Liver (tissue), 9 donors: ENCODE results near the gene SP3. TPM values are rescaled to one million over a fixed set of nuclear protein-coding genes. Genes with fewer than 3 reads are reported as not detected.

Source experiments
- DNase-seq: peaks from one replicate; pipeline ENCODE4 v3.0.0-alpha.2; 2017; ENCODE audit warnings: low spot score
- H3K27ac ChIP-seq, 2 donors: one replicate each; pipeline ENCODE4 v1.7.0; 2013; ENCODE audit warnings: inconsistent platforms in 2 of 2, low read length in 2 of 2, control low read depth in 1 of 2, low read depth in 1 of 2, mild to moderate bottlenecking in 1 of 2
- H3K27me3 ChIP-seq, 4 donors: one replicate each; pipeline versions ENCODE4 v1.6.1 to v1.7.0; 2013; ENCODE audit warnings: low read length in 3 of 4, inconsistent platforms in 1 of 4, mild to moderate bottlenecking in 1 of 4, moderate library complexity in 1 of 4; ENCODE audit not compliant: control insufficient read depth in 4 of 4, insufficient read depth in 4 of 4
- H3K36me3 ChIP-seq, 4 donors: one replicate each; pipeline versions ENCODE4 v1.6.1 to v1.7.0; 2013; ENCODE audit warnings: low read length in 3 of 4, mild to moderate bottlenecking in 3 of 4, low read depth in 1 of 4, moderate library complexity in 1 of 4; ENCODE audit not compliant: control insufficient read depth in 4 of 4, insufficient read depth in 3 of 4
- H3K4me1 ChIP-seq, 4 donors: one replicate each; pipeline versions ENCODE4 v1.6.1 to v1.7.0; 2013; ENCODE audit warnings: low read length in 3 of 4, mild to moderate bottlenecking in 3 of 4, moderate library complexity in 1 of 4; ENCODE audit not compliant: control insufficient read depth in 4 of 4, insufficient read depth in 4 of 4
- H3K4me3 ChIP-seq, 3 donors: one replicate each; pipeline versions ENCODE4 v1.6.1 to v1.7.0; 2013; ENCODE audit warnings: low read length in 3 of 3, control low read depth in 1 of 3, low read depth in 1 of 3, mild to moderate bottlenecking in 1 of 3
- H3K9ac ChIP-seq, 2 donors: one replicate each; pipeline ENCODE4 v1.7.0; 2013; ENCODE audit warnings: low read length in 2 of 2, mild to moderate bottlenecking in 2 of 2, moderate library complexity in 2 of 2, control low read depth in 1 of 2, low read depth in 1 of 2
- H3K9me3 ChIP-seq, 4 donors: one replicate each; pipeline versions ENCODE4 v1.6.1 to v1.7.0; 2013; ENCODE audit warnings: low read length in 3 of 4; ENCODE audit not compliant: control insufficient read depth in 4 of 4
- EGR1 ChIP-seq, 2 donors: IDR thresholded peaks; 2 replicates each; pipeline ENCODE4 v1.6.1; 2016 to 2018; ENCODE audit warnings: antibody characterized with exemption in 2 of 2, low read depth in 2 of 2
- FOXA1 ChIP-seq: IDR thresholded peaks from 2 replicates; pipeline ENCODE4 v1.6.1; 2016; ENCODE audit warnings: antibody characterized with exemption
- FOXA2 ChIP-seq: IDR thresholded peaks from 2 replicates; pipeline ENCODE4 v1.6.1; 2016; ENCODE audit warnings: antibody characterized with exemption
- GABPA ChIP-seq, 2 donors: IDR thresholded peaks in 1 of 2; conservative IDR thresholded peaks in 1 of 2; 2 replicates each; pipeline ENCODE4 v1.6.1; 2016; ENCODE audit warnings: antibody characterized with exemption in 2 of 2, mild to moderate bottlenecking in 1 of 2, moderate library complexity in 1 of 2
- HNF4A ChIP-seq, 2 donors: conservative IDR thresholded peaks; 2 replicates each; pipeline ENCODE4 v1.6.1; 2016; ENCODE audit warnings: antibody characterized with exemption in 2 of 2, mild to moderate bottlenecking in 2 of 2
- HNF4G ChIP-seq: IDR thresholded peaks from 2 replicates; pipeline ENCODE4 v1.6.1; 2016; ENCODE audit warnings: antibody characterized with exemption
- JUND ChIP-seq, 2 donors: IDR thresholded peaks; 2 replicates each; pipeline ENCODE4 v1.6.1; 2016; ENCODE audit warnings: antibody characterized with exemption in 2 of 2
- NR2F2 ChIP-seq: IDR thresholded peaks from 2 replicates; pipeline ENCODE4 v1.6.1; 2016; ENCODE audit warnings: antibody characterized with exemption
- RAD21 ChIP-seq, 2 donors: IDR thresholded peaks; 2 replicates each; pipeline ENCODE4 v1.6.1; 2016; ENCODE audit warnings: antibody characterized with exemption in 2 of 2, mild to moderate bottlenecking in 2 of 2
- REST ChIP-seq: IDR thresholded peaks from 2 replicates; pipeline ENCODE4 v1.6.1; 2016; ENCODE audit warnings: antibody characterized with exemption, mild to moderate bottlenecking
- RXRA ChIP-seq, 2 donors: IDR thresholded peaks; 2 replicates each; pipeline ENCODE4 v1.6.1; 2017 to 2018; ENCODE audit warnings: antibody characterized with exemption in 2 of 2, mild to moderate bottlenecking in 1 of 2
- SP1 ChIP-seq: IDR thresholded peaks from 2 replicates; pipeline ENCODE4 v1.6.1; 2018; ENCODE audit warnings: antibody characterized with exemption, mild to moderate bottlenecking
- TAF1 ChIP-seq: conservative IDR thresholded peaks from 2 replicates; pipeline ENCODE4 v1.6.1; 2016; ENCODE audit warnings: antibody characterized with exemption, mild to moderate bottlenecking
- YY1 ChIP-seq: IDR thresholded peaks from 2 replicates; pipeline ENCODE4 v1.6.1; 2016; ENCODE audit warnings: antibody characterized with exemption, mild to moderate bottlenecking
- ZBTB33 ChIP-seq: IDR thresholded peaks from 2 replicates; pipeline ENCODE4 v1.6.1; 2016; ENCODE audit warnings: antibody characterized with exemption
- WGBS: extraction: QIAGEN DNeasy Blood & Tissue Kit; methylation state at CpG from one replicate; pipeline ENCODE4 v1.1.7; 2013; 5-methylcytosine and 5-hydroxymethylcytosine counted together
- polyA plus RNA-seq, 2 donors: library from polyadenylated mRNA; stranded (reverse) in 1 of 2; unstranded in 1 of 2; fragments of 200-250 nt in 1 of 2; fragments of >200 nt in 1 of 2; fragmentation: Nextera tagmentation in 1 of 2; extraction: Ambion mirVana in 1 of 2; gene quantifications; one replicate each; pipeline versions ENCODE4 v1.2.1 to v1.2.3, GENCODE V29; 2013 to 2015
- total RNA-seq, 2 donors: library from RNA; depleted of rRNA; stranded (reverse); fragments of >200 nt; gene quantifications; one replicate each; pipeline ENCODE4 v1.2.3, GENCODE V29; 2014
- TF ChIP-seq, protein P1 (sequence below): fragments of 150-350 bp; IDR thresholded peaks from 2 replicates; pipeline ENCODE4 v1.5.1; 2017; ENCODE audit warnings: improper control_type of control experiment, low read depth, low read length; ENCODE audit not compliant: missing input control
- TF ChIP-seq, protein P2 (sequence below): IDR thresholded peaks from 2 replicates; pipeline ENCODE4 v1.6.1; 2016; ENCODE audit warnings: antibody characterized with exemption
- TF ChIP-seq, protein P3 (sequence below): IDR thresholded peaks from 2 replicates; pipeline ENCODE4 v1.6.1; 2016; ENCODE audit warnings: antibody characterized with exemption
- donor health status: healthy.
- donor health status: healthy.
- donor health status: healthy.
- donor health status: healthy.
- donor health status: healthy.

SP3 gene
- total and polyA plus RNA-seq, 4 donors = 10.0 to 83.7 (median 33.2) TPM

- no peaks in the 10 kb centered on the region for H3K9me3 ChIP-seq
- DNase-seq = no peak
- 96% methylated on average over 3 of the region's 3 CpGs for WGBS
- no peak overlapping the region for H3K4me3 ChIP-seq
- no peak overlapping the region for H3K9ac ChIP-seq
- peaks cover 2 to 15% (median 8%) of the 10 kb centered on the region in 4 donors for H3K4me1 ChIP-seq
- TF ChIP-seq SP1 = no peak
- no peak for TF ChIP-seq TAF1
- no peak for TF ChIP-seq JUND (IDR thresholded peaks at IDR 0.05)
- TF ChIP-seq, protein P1, sequence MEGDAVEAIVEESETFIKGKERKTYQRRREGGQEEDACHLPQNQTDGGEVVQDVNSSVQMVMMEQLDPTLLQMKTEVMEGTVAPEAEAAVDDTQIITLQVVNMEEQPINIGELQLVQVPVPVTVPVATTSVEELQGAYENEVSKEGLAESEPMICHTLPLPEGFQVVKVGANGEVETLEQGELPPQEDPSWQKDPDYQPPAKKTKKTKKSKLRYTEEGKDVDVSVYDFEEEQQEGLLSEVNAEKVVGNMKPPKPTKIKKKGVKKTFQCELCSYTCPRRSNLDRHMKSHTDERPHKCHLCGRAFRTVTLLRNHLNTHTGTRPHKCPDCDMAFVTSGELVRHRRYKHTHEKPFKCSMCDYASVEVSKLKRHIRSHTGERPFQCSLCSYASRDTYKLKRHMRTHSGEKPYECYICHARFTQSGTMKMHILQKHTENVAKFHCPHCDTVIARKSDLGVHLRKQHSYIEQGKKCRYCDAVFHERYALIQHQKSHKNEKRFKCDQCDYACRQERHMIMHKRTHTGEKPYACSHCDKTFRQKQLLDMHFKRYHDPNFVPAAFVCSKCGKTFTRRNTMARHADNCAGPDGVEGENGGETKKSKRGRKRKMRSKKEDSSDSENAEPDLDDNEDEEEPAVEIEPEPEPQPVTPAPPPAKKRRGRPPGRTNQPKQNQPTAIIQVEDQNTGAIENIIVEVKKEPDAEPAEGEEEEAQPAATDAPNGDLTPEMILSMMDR = no peak
- TF ChIP-seq FOXA1 = no peak
- no peak for TF ChIP-seq NR2F2
- no peak for TF ChIP-seq REST
- H3K27me3 ChIP-seq = no peaks in the 10 kb centered on the region
- H3K27ac ChIP-seq = no peak overlapping the region
- H3K36me3 ChIP-seq = no peaks in the 10 kb centered on the region
Observed at GRCh38 chr2:173942861-173943523, 22.2 kb downstream of the SP3 start.

DNA sequence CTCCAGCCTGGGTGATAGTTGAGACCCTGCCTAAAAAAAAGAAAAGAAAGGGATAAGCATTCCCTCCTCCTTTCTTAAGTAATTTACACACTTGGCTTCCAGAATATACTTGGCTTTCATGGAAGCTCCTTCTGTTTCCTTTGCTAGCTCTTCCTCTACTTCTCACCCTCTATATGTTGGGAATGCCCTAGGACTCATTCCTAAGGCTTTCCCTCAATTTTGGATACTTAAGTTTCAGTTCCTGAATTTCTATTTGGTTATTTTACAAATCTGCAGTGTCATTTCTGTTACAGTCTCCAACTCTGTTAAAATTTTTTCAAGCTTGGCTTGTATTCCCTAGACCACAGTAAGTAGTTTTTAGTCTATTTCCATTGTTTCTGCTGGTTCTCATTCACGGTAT lies 23.6 kb downstream of the SP3 start:
- H3K4me3 ChIP-seq = no peak overlapping the region
- TF ChIP-seq, protein P1 = no peak
- TF ChIP-seq FOXA2 (no peak), JUND (IDR thresholded peaks at IDR 0.05) (no peak), YY1 (no peak), RXRA (IDR thresholded peaks at IDR 0.05) (no peak), ZBTB33 (no peak), HNF4A (conservative IDR thresholded peaks at IDR 0.05) (no peak), EGR1 (IDR thresholded peaks at IDR 0.05; ENCODE audit: low read depth in 2 of 2) (no peak), NR2F2 (no peak), HNF4G (no peak), GABPA (IDR thresholded peaks at IDR 0.05 in 1 of 2, conservative IDR thresholded peaks at IDR 0.05 in 1 of 2) (no peak), REST (no peak), FOXA1 (no peak), RAD21 (IDR thresholded peaks at IDR 0.05) (no peak), SP1 (no peak), TAF1 (no peak)
- TF ChIP-seq, protein P2, sequence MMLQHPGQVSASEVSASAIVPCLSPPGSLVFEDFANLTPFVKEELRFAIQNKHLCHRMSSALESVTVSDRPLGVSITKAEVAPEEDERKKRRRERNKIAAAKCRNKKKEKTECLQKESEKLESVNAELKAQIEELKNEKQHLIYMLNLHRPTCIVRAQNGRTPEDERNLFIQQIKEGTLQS = no peak
- TF ChIP-seq, protein P3, sequence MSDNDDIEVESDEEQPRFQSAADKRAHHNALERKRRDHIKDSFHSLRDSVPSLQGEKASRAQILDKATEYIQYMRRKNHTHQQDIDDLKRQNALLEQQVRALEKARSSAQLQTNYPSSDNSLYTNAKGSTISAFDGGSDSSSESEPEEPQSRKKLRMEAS = no peak
- H3K36me3 ChIP-seq = no peaks in the 10 kb centered on the region
- no peak for DNase-seq
- peaks cover 2 to 14% (median 8%) of the 10 kb centered on the region in 4 donors for H3K4me1 ChIP-seq
- no peak overlapping the region for H3K27ac ChIP-seq
- 85% methylated on average over 1 of the region's 1 CpG for WGBS
- no peak overlapping the region for H3K9ac ChIP-seq
- no peaks in the 10 kb centered on the region for H3K9me3 ChIP-seq
- H3K27me3 ChIP-seq = no peaks in the 10 kb centered on the region
